HG03378 (cell line): ENCODE measurements around the gene HADH.
A peak's percentile ranks its signal among the peaks of the same experiment; 100 is the strongest.
"Not testable (repeated sequence)": the region's sequence is repeated elsewhere in the genome, so short reads cannot be mapped to it uniquely, and the experiment has no call there.

Experiments used
- ATAC-seq: cut with Tn5 transposase; IDR thresholded peaks from one replicate; pipeline ENCODE4 v1.9.1; 2021; ENCODE audit warnings: mild to moderate bottlenecking, moderate library complexity; ENCODE audit not compliant: unreplicated experiment

Gene HADH

GRCh38 chr4:107994894-107995293 lies 5.2 kb downstream of the HADH start:
- no peak for ATAC-seq

DNA sequence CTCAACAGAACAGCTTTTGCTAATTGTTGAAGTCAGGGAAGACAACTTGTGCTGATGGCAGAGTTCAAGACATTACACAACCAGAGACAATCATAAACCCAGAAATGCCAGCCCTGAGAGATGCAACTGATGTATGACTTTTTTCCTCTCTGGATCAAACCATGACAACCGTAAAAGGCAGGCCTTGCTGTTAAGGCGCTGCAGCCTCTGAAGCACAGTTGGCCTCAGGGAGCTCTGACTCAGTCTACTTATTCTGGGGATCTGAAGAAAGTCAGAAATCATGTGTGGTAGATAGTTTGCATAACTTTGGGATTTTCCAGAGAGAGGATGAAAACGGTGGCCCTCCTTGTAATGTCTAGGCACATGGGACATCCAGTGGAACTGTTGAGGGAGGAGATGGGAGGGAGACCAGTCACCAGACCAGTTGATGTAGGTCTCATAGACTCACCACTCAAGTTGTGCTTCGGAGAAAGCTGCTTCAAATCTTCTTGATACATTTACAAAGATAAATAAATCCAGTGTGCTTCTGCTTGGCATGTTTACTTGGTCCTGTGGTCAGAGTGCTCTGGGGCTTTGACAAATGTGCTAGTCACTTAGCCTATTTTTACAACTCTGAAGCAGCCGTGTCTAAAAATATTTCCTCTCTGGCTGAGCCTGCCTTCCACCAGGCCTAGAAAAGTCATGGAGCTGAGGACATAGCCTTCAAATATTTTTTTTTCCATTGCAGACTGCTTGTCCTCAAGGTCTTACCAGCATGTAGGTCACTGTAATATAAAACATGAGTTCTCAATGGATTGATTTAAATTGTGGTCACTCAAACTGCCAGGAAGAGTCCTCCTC lies 7.5 kb downstream of the HADH start:
- no peak for ATAC-seq

DNA sequence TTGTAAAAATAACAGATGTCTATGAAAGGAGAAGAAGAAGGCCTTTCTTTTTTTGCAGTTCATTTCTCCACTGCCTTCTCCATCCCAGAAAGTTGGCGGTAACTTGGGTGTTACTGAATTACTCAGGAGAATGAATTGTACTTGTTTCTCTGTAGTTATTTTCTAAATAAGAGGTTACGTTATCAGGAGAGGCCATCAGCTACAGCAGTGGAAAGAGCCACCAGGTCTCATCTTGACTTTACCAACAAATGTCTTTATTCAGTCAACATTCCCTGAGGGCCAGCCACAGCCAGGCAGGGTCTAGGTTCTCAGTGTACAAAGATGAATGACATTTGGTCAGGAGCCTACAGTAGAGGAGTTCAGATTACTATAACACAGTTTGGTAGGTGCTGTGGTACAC lies 8.1 kb downstream of the HADH start:
- ATAC-seq, result no peak

DNA sequence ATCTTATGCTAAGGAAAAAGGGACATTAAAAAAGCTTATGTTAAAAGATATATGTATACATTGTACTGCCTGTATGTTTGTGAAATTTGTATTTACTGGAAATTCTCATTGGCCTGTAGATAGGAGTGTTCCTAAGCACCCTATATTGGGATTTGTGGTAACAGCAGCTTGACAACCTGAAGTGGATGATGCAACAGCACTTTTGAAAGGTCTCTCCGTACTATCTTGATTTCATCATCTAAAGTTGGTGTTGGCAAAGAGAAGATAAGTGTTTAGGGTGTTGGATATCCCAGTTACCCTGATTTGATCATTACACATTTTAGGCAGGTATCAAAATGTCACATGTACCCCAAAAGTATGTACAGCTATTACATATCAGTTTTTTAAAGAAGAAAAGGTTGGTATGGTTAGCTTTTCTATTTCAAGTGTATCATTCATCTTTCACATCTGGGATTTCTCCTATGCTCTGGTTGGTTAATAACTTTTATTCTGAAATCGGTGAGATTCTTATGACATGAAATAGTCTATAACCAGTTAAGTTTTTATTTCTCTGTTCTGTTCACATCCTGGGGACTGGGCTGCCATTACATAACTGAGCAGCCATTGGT lies 10.3 kb downstream of the HADH start:
- no peak for ATAC-seq

- ATAC-seq, result no peak
Measured at GRCh38 chr4:108001540-108002135, 11.9 kb downstream of the HADH start.

- peak; percentile 57 for ATAC-seq
Measured at GRCh38 chr4:108003982-108004515, 14.4 kb downstream of the HADH start.

- ATAC-seq, result no peak
Measured at GRCh38 chr4:108004646-108005045, 15.0 kb downstream of the HADH start.

GRCh38 chr4:108005807-108006206 lies 16.1 kb downstream of the HADH start:
- no peak for ATAC-seq

- no peak for ATAC-seq
Measured at GRCh38 chr4:108006361-108006760, 16.7 kb downstream of the HADH start.

- ATAC-seq, result no peak
Measured at GRCh38 chr4:108007984-108008383, 18.3 kb downstream of the HADH start.

GRCh38 chr4:108008721-108009120 lies 19.0 kb downstream of the HADH start:
- no peak for ATAC-seq

GRCh38 chr4:108010167-108010566 lies 20.5 kb downstream of the HADH start:
- no peak for ATAC-seq

DNA sequence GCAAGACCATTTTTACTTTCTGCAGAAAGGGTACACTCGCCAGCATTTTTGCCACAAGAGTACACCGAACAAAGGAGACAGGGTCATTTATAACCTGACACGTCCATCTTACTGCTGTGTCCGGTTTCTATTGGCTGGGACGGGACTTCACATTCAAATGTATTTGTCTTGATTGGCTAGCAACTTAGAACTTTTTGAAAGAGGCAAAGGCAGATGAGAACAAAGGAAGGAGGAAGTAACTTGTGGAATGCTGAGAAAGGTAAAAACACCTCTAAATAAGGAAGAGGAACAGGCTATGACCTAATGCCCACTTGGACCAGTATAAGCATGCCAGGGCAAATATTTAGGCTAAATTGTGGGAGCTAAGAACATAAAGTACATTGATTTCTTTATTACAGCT lies 22.7 kb downstream of the HADH start:
- not testable (repeated sequence) for ATAC-seq

- ATAC-seq, result no peak
Measured at GRCh38 chr4:108013327-108013726, 23.6 kb downstream of the HADH start.

GRCh38 chr4:108013955-108014354 lies 24.3 kb downstream of the HADH start:
- no peak for ATAC-seq

- peak; percentile 89 for ATAC-seq
Measured at GRCh38 chr4:108018040-108018883, 28.6 kb downstream of the HADH start.

- ATAC-seq, result no peak
Measured at GRCh38 chr4:108018884-108019187, 29.1 kb downstream of the HADH start.

- no peak for ATAC-seq
Measured at GRCh38 chr4:108024085-108024877, 34.6 kb downstream of the HADH start.

GRCh38 chr4:108024878-108025165 lies 35.1 kb downstream of the HADH start:
- ATAC-seq, result no peak

DNA sequence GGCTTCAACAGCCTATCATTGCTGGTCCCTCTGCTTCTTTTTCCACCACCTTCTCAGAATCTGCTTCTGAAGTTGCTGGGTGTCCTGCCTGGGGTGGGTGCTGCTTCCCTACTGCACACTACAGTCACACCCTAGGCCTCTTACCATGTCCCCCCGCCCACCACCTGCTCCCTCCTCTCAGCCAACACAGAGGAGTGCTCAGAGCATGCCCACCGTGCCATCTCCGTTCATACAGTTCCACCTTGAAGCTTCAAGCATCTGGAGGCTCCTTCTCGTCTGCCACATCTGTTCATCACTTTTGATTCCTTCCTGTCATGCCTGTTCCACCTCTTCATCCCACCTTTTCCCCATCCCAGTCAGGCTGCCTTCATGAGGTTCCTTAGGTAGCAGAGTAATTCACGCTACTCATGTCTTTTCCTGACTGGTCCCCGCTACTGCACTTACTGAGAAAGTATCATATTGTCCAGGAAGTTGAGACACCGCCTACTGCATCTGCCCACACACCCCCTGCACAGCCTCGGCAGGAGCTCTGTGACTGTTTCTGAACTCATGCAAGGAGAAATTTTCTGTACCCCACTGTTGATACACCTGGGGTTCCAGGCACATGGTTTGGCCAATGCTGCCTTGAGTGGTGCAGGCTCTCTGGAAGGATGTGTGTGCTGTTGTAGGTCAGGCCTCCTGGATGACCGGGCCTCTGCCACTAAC lies 39.5 kb downstream of the HADH start:
- no peak for ATAC-seq
